B cell (primary cell): Measurements from ENCODE around the gene APCDD1L.
"Not testable (repeated sequence)": the region's sequence is repeated elsewhere in the genome, so short reads cannot be mapped to it uniquely, and the experiment has no call there.

Experiments used
- EZH2 ChIP-seq: IDR thresholded peaks from 2 replicates; pipeline ENCODE4 v1.6.1; 2012; ENCODE audit warnings: borderline replicate concordance, low read depth, mild to moderate bottlenecking, moderate library complexity, low read length; ENCODE audit not compliant: insufficient read depth, poor library complexity, severe bottlenecking
- TF ChIP-seq, protein P1 (sequence below): fragments of 200-600 bp; IDR thresholded peaks from one replicate; pipeline ENCODE4 v1.8.0; 2022; ENCODE audit warnings: antibody characterized with exemption, mild to moderate bottlenecking

DNA sequence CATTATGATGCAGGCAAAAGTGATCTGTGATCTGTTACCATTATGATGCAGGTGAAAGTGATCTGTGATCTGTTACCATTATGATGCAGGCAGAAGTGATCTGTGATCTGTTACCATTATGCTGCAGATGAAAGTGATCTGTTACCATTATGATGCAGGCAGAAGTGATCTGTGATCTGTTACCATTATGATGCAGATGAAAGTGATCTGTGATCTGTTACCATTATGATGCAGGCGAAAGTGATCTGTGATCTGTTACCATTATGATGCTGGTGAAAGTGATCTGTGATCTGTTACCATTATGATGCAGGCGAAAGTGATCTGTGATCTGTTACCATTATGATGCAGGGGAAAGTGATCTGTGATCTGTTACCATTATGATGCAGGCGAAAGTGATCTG lies 87.6 kb downstream of the APCDD1L start:
- TF ChIP-seq, protein P1, sequence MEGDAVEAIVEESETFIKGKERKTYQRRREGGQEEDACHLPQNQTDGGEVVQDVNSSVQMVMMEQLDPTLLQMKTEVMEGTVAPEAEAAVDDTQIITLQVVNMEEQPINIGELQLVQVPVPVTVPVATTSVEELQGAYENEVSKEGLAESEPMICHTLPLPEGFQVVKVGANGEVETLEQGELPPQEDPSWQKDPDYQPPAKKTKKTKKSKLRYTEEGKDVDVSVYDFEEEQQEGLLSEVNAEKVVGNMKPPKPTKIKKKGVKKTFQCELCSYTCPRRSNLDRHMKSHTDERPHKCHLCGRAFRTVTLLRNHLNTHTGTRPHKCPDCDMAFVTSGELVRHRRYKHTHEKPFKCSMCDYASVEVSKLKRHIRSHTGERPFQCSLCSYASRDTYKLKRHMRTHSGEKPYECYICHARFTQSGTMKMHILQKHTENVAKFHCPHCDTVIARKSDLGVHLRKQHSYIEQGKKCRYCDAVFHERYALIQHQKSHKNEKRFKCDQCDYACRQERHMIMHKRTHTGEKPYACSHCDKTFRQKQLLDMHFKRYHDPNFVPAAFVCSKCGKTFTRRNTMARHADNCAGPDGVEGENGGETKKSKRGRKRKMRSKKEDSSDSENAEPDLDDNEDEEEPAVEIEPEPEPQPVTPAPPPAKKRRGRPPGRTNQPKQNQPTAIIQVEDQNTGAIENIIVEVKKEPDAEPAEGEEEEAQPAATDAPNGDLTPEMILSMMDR, result not testable (repeated sequence)
- not testable (repeated sequence) for TF ChIP-seq EZH2
